Esophagus muscularis mucosa (tissue), 4 donors: ENCODE data around the gene EEF1AKMT2. TPM values are rescaled to one million over a fixed set of nuclear protein-coding genes. Genes with fewer than 3 reads are reported as not detected.

Source experiments
- DNase-seq: peaks from one replicate; pipeline ENCODE4 v3.0.0-alpha.2; 2017; ENCODE audit errors: extremely low spot score
- H3K27ac ChIP-seq, 4 donors: fragments of 200-600 bp; sonication (generic); replicated peaks in 1 of 4; 1 replicate in 3 of 4; 2 replicates in 1 of 4; pipeline ENCODE4 v1.5.1; 2016 to 2019; ENCODE audit warnings: mild to moderate bottlenecking in 1 of 4
- H3K27me3 ChIP-seq, 4 donors: fragments of 200-600 bp; sonication (generic); one replicate each; pipeline versions ENCODE4 v1.5.1 to v1.6.0; 2016 to 2019
- H3K36me3 ChIP-seq, 4 donors: fragments of 200-600 bp; sonication (generic); one replicate each; pipeline ENCODE4 v1.5.1; 2016 to 2019
- H3K4me1 ChIP-seq, 4 donors: fragments of 200-600 bp; sonication (generic); one replicate each; pipeline ENCODE4 v1.5.1; 2016 to 2019
- H3K4me3 ChIP-seq, 4 donors: fragments of 200-600 bp; sonication (generic); 1 replicate in 2 of 4; 2 replicates in 2 of 4; pipeline ENCODE4 v1.5.1; 2016 to 2019; ENCODE audit warnings: mild to moderate bottlenecking in 4 of 4, moderate library complexity in 1 of 4
- H3K9me3 ChIP-seq, 4 donors: fragments of 200-600 bp; sonication (generic); 1 replicate in 3 of 4; 2 replicates in 1 of 4; pipeline ENCODE4 v1.5.1; 2016 to 2019
- EP300 ChIP-seq: sonication (generic); formaldehyde crosslinking; IDR thresholded peaks from one replicate; pipeline ENCODE4 v1.6.1; 2017; ENCODE audit warnings: antibody characterized with exemption
- POLR2A ChIP-seq: fragments of 450-650 bp; IDR thresholded peaks from one replicate; pipeline ENCODE4 v1.6.1; 2017; ENCODE audit warnings: antibody characterized with exemption, moderate library complexity, mild to moderate bottlenecking, low read depth
- POLR2AphosphoS5 ChIP-seq, 2 donors: sonication (generic); formaldehyde crosslinking; IDR thresholded peaks; one replicate each; pipeline ENCODE4 v1.6.1; 2017; ENCODE audit warnings: antibody characterized with exemption in 2 of 2
- WGBS: methylation state at CpG from one replicate; pipeline ENCODE4 v1.1.5; 2018; 5-methylcytosine and 5-hydroxymethylcytosine counted together
- intact Hi-C: fragments of 100-400 bp; cut with DNase I; formaldehyde crosslinking; loops from one replicate; pipeline ENCODE4 v1.15.1; 2023
- total RNA-seq, 4 donors: library from RNA; depleted of rRNA; stranded (reverse); fragments of >200 nt; gene quantifications; one replicate each; pipeline versions ENCODE4 v1.1.0 to v1.2.1, GENCODE V29; 2016
- TF ChIP-seq, protein P1 (sequence below), 3 experiments: fragments of 200-600 bp in 2 of 3; fragments of 450-650 bp in 1 of 3; sonication (generic) in 2 of 3; IDR thresholded peaks; one replicate each; pipeline ENCODE4 v1.5.1; 2017 to 2019; ENCODE audit warnings: antibody characterized with exemption in 3 of 3, mild to moderate bottlenecking in 2 of 3, moderate library complexity in 1 of 3

The EEF1AKMT2 gene
- total RNA-seq, 4 donors from 2014 or later = 9.0 to 11.9 (median 10.0) TPM

DNA sequence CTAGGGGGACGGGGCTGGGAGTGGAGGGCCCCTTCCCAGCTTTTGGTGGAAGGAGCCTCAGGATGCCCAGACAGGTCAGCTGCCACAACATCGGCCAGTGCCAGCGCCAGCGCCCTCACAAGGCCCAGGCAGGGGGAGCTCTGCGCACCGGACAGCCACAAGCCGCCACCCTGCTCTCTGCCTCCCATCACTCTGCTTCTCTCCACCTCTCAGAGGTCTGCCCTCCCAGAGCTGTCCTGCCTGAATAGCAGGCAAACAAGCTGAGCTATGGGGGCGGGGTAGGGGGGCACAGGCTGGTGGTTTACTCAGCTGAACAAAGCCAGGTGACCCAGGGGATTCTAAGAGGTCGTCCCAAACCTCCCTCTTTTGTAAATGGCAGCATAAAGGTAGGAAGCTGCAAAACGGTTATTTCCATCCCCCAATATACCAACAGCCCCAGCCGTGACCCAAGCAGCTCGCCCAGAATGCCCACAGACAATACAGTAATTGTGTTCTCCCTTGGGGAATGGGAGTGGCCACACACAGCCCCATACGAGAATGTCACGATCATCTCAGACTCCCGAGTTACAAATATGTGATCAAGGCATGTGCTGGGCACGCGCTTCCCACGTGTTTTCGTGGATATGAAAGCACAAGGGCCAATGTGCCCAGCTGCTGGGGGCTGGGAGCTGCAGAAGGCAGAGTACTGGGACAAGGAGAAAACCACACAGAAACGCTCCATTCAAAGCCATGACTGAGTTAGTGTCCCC is 67.2 kb downstream of the EEF1AKMT2 start:
- TF ChIP-seq POLR2A (no peak), EP300 (no peak), POLR2AphosphoS5 (IDR thresholded peaks at IDR 0.05) (peak; percentile 8 to 27)
- TF ChIP-seq, protein P1, sequence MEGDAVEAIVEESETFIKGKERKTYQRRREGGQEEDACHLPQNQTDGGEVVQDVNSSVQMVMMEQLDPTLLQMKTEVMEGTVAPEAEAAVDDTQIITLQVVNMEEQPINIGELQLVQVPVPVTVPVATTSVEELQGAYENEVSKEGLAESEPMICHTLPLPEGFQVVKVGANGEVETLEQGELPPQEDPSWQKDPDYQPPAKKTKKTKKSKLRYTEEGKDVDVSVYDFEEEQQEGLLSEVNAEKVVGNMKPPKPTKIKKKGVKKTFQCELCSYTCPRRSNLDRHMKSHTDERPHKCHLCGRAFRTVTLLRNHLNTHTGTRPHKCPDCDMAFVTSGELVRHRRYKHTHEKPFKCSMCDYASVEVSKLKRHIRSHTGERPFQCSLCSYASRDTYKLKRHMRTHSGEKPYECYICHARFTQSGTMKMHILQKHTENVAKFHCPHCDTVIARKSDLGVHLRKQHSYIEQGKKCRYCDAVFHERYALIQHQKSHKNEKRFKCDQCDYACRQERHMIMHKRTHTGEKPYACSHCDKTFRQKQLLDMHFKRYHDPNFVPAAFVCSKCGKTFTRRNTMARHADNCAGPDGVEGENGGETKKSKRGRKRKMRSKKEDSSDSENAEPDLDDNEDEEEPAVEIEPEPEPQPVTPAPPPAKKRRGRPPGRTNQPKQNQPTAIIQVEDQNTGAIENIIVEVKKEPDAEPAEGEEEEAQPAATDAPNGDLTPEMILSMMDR (IDR thresholded peaks at IDR 0.05) = no peak
- intact Hi-C loops = loop anchor here (5.0 kb wide), 1 partner anchor 77 kb away; no protein-coding TSS in a partner anchor
- H3K9me3 ChIP-seq = no peaks in the 10 kb centered on the region
- peaks cover 92 to 99% (median 98%) of the 10 kb centered on the region in 4 donors for H3K4me1 ChIP-seq
- no peak for DNase-seq
- WGBS = 73% methylated on average over 13 of the region's 20 CpGs
- no peaks in the 10 kb centered on the region for H3K36me3 ChIP-seq
- peak overlapping the region; percentile 75 to 82 (median 80) for H3K27ac ChIP-seq
- H3K4me3 ChIP-seq = no peak overlapping the region
- H3K27me3 ChIP-seq = no peaks in the 10 kb centered on the region

DNA sequence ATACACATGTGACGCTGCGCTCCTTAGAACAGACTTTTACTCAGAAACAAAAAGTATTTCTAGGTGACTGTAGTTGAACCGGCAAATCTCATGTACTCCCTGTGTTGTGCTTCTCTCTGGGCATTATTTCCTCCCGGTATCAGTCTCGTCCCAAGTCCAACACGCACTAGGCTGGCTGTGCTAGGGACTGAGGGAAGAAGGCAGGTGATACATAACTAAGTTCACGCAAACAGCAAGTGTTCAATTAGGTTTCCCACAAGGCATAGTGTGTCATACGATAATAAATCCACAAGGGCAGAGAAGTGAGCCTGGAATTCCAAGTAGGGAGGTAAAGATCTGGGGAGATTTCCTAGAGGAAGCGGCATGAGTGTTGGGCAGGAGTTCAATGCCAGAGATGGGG is 67.9 kb downstream of the EEF1AKMT2 start:
- H3K4me3 ChIP-seq = peak overlapping the region in 2 of 4 donors; percentile 12 to 17
- no peaks in the 10 kb centered on the region for H3K36me3 ChIP-seq
- TF ChIP-seq POLR2A (no peak), POLR2AphosphoS5 (IDR thresholded peaks at IDR 0.05) (no peak), EP300 (no peak)
- TF ChIP-seq, protein P1 (IDR thresholded peaks at IDR 0.05) = no peak
- intact Hi-C loops = no loop called here
- H3K4me1 ChIP-seq = peaks cover 92 to 99% (median 98%) of the 10 kb centered on the region in 4 donors
- peak overlapping the region; percentile 75 to 82 (median 80) for H3K27ac ChIP-seq
- no peaks in the 10 kb centered on the region for H3K27me3 ChIP-seq
- 57% methylated on average over 9 of the region's 9 CpGs for WGBS
- no peak for DNase-seq
- no peaks in the 10 kb centered on the region for H3K9me3 ChIP-seq

DNA sequence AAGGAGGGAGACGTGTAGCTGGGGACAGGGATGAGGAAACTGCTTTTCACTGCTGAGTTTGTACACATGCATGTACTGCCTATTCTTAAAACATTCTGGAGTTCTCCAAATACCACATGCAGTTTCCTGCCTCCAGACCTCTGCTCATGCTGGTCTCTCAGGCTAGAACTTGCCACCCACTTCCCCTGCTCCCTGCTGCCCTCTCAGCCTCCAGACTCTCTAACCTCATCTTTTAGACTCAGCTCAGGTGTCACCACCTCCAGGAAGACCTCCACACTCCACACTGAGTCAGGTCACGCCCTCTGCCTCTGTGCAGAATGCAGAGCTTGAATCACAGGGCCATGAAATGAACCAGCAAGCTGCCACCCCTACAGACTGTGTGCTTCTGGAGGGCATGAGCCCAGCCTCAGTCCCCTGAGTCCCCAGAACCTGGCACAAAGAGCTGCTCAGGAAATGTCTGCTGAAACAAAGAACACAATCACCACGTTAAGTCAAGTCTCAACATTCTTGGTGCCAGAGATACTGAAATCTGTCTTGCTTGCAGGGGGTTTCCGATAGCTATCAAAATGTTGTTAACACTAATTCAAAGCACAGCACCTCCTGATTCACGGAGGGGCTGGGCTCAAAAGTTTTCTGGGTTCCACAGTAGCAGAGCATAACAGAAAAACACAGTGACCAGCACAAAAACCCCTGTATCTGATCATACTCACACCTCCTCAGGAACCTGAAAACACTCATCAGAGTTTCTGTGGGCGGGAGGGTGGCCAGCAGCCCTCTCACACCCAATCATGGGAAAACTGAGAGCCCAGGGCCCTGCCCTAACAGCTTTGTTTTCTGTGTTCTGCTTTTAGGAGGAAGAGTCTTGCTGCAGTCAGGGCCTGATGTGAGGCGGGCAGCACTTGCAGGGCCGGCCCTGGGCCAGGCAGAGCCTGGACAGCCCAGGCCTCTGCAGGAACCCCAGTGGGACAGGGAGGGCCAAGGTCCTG is 68.6 kb downstream of the EEF1AKMT2 start:
- DNase-seq = no peak
- Histone ChIP-seq H3K4me1 (peaks cover 92 to 99% (median 98%) of the 10 kb centered on the region in 4 donors), H3K36me3 (no peaks in the 10 kb centered on the region), H3K9me3 (no peaks in the 10 kb centered on the region), H3K27ac (peak overlapping the region; percentile 75 to 82 (median 80)), H3K4me3 (peak overlapping the region in 1 of 4 donors; percentile 17), H3K27me3 (no peaks in the 10 kb centered on the region)
- no peak for TF ChIP-seq EP300
- peak; percentile 33 to 61 for TF ChIP-seq POLR2AphosphoS5 (IDR thresholded peaks at IDR 0.05)
- intact Hi-C loops = no loop called here
- WGBS = 42% methylated on average over 5 of the region's 8 CpGs

DNA sequence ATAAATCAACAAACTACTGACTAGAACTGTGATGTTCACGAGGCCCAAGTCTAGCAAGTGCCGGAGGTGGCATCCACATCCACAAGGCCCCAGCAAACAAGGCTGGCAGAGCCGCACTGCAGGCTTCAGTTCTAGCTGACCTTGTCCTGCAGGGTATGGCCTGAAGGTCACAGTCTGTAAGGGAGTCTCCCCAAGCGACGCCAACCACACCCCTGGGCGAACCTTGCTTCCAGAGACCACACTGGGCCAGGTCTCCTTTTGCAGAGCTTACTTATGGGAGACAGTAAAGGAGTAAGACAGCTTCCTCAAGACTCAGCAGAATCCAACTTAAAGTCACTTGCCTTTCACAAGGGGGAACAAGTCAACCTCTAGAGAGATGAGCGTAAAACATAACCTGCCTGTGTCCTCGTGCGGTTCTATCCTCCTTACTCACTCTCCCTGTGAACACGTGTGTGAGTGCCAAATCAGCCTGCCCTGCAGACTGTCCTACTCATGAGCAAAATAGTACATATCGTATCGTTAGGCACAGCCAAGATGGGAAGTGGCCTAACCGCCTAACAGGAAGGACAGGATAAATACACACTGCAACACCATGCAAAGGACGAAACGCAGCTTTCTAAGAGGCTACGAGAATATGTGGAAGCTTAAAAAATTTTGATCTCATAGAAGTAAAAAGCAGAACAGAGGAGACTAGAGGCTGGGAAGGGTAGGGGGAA is 70.2 kb downstream of the EEF1AKMT2 start:
- DNase-seq = no peak
- peak overlapping the region; percentile 75 to 82 (median 80) for H3K27ac ChIP-seq
- H3K9me3 ChIP-seq = no peaks in the 10 kb centered on the region
- 61% methylated on average over 15 of the region's 16 CpGs for WGBS
- intact Hi-C loops = no loop called here
- no peaks in the 10 kb centered on the region for H3K36me3 ChIP-seq
- H3K27me3 ChIP-seq = no peaks in the 10 kb centered on the region
- H3K4me3 ChIP-seq = no peak overlapping the region
- H3K4me1 ChIP-seq = peaks cover 93 to 99% (median 97%) of the 10 kb centered on the region in 4 donors
- TF ChIP-seq, protein P1 (IDR thresholded peaks at IDR 0.05) = no peak
- TF ChIP-seq POLR2AphosphoS5 (IDR thresholded peaks at IDR 0.05) (peak; percentile 65 to 74), EP300 (peak; percentile 1)
